Endothelial cell (in vitro differentiated cells): ENCODE measurements around the gene NF1. TPM values are rescaled to one million over a fixed set of nuclear protein-coding genes. Genes with fewer than 3 reads are reported as not detected.
"Not testable (repeated sequence)": the region's sequence is repeated elsewhere in the genome, so short reads cannot be mapped to it uniquely, and the experiment has no call there.

Experiments
- DNase-seq: peaks from one replicate; pipeline ENCODE4 v3.0.0; 2021; ENCODE audit warnings: low spot score
- H3K27ac Mint-ChIP-seq: one replicate; pipeline ENCODE4 v1.8.0; 2021; ENCODE audit warnings: mixed read lengths, inconsistent platforms; ENCODE audit not compliant: unreplicated experiment
- H3K27me3 Mint-ChIP-seq: one replicate; pipeline ENCODE4 v1.8.0; 2021; ENCODE audit warnings: mild to moderate bottlenecking, moderate library complexity, mixed read lengths, inconsistent platforms; ENCODE audit not compliant: unreplicated experiment
- H3K36me3 Mint-ChIP-seq: one replicate; pipeline ENCODE4 v1.8.0; 2021; ENCODE audit warnings: mild to moderate bottlenecking, low read depth, mixed read lengths, inconsistent platforms; ENCODE audit not compliant: unreplicated experiment
- H3K4me1 Mint-ChIP-seq: one replicate; pipeline ENCODE4 v1.8.0; 2021; ENCODE audit warnings: mild to moderate bottlenecking, mixed read lengths, inconsistent platforms; ENCODE audit not compliant: unreplicated experiment
- H3K4me3 Mint-ChIP-seq: one replicate; pipeline ENCODE4 v1.8.0; 2021; ENCODE audit warnings: mild to moderate bottlenecking, mixed read lengths, inconsistent platforms; ENCODE audit not compliant: unreplicated experiment
- H3K9me3 Mint-ChIP-seq: one replicate; pipeline ENCODE4 v1.8.0; 2021; ENCODE audit warnings: mixed read lengths, inconsistent platforms; ENCODE audit not compliant: unreplicated experiment
- CTCF ChIP-seq: fragments of 200-600 bp; sonication (generic); IDR thresholded peaks from one replicate; pipeline ENCODE4 v1.5.0; 2021; ENCODE audit warnings: antibody characterized with exemption; ENCODE audit not compliant: unreplicated experiment
- total RNA-seq: library from RNA; stranded (reverse); fragmentation: NEBNext Ultra II Directional; extraction: Animal tissue kit (Norgen Biotek cat#: 25700); gene quantifications from one replicate; pipeline ENCODE4 v1.2.1, GENCODE V29; 2021; ENCODE audit not compliant: unreplicated experiment

Gene NF1
- total RNA-seq, 1 donor from 2014 or later = 52.7 TPM

- Mint-ChIP-seq H3K36me3 (no peaks in the 10 kb centered on the region), H3K4me3 (no peak overlapping the region), H3K4me1 (no peaks in the 10 kb centered on the region), H3K27me3 (no peaks in the 10 kb centered on the region), H3K9me3 (no peaks in the 10 kb centered on the region), H3K27ac (no peak overlapping the region)
- no peak for DNase-seq
- no peak for TF ChIP-seq CTCF
Observed at GRCh38 chr17:31195305-31195704, 100.5 kb downstream of the NF1 start.

- no peak overlapping the region for H3K27ac Mint-ChIP-seq
- no peaks in the 10 kb centered on the region for H3K36me3 Mint-ChIP-seq
- H3K4me3 Mint-ChIP-seq = no peak overlapping the region
- H3K4me1 Mint-ChIP-seq = no peaks in the 10 kb centered on the region
- H3K9me3 Mint-ChIP-seq = no peaks in the 10 kb centered on the region
- no peak for TF ChIP-seq CTCF
- DNase-seq = no peak
- H3K27me3 Mint-ChIP-seq = no peaks in the 10 kb centered on the region
Observed at GRCh38 chr17:31198026-31198425, 103.2 kb downstream of the NF1 start.

GRCh38 chr17:31198666-31199065 is 103.9 kb downstream of the NF1 start:
- not testable (repeated sequence) for DNase-seq, H3K27ac Mint-ChIP-seq, H3K4me3 Mint-ChIP-seq, H3K9me3 Mint-ChIP-seq, H3K4me1 Mint-ChIP-seq, H3K36me3 Mint-ChIP-seq, H3K27me3 Mint-ChIP-seq

GRCh38 chr17:31200287-31200686 is 105.5 kb downstream of the NF1 start:
- Mint-ChIP-seq H3K27ac (no peak overlapping the region), H3K4me3 (no peak overlapping the region), H3K27me3 (no peaks in the 10 kb centered on the region), H3K36me3 (no peaks in the 10 kb centered on the region), H3K9me3 (no peaks in the 10 kb centered on the region), H3K4me1 (no peaks in the 10 kb centered on the region)
- no peak for TF ChIP-seq CTCF
- no peak for DNase-seq

GRCh38 chr17:31202968-31203367 is 108.2 kb downstream of the NF1 start:
- no peak for DNase-seq
- no peak overlapping the region for H3K27ac Mint-ChIP-seq
- no peaks in the 10 kb centered on the region for H3K4me1 Mint-ChIP-seq
- H3K4me3 Mint-ChIP-seq = no peak overlapping the region
- H3K27me3 Mint-ChIP-seq = no peaks in the 10 kb centered on the region
- H3K36me3 Mint-ChIP-seq = no peaks in the 10 kb centered on the region
- TF ChIP-seq CTCF = no peak
- no peaks in the 10 kb centered on the region for H3K9me3 Mint-ChIP-seq
